Esophagus muscularis mucosa (tissue), 4 donors: Measurements from ENCODE around the gene HDAC4. TPM values are rescaled to one million over a fixed set of nuclear protein-coding genes. Genes with fewer than 3 reads are reported as not detected.

Experiments
- DNase-seq: peaks from one replicate; pipeline ENCODE4 v3.0.0-alpha.2; 2017; ENCODE audit errors: extremely low spot score
- H3K27ac ChIP-seq, 4 donors: fragments of 200-600 bp; sonication (generic); replicated peaks in 1 of 4; 1 replicate in 3 of 4; 2 replicates in 1 of 4; pipeline ENCODE4 v1.5.1; 2016 to 2019; ENCODE audit warnings: mild to moderate bottlenecking in 1 of 4
- H3K27me3 ChIP-seq, 4 donors: fragments of 200-600 bp; sonication (generic); one replicate each; pipeline versions ENCODE4 v1.5.1 to v1.6.0; 2016 to 2019
- H3K36me3 ChIP-seq, 4 donors: fragments of 200-600 bp; sonication (generic); one replicate each; pipeline ENCODE4 v1.5.1; 2016 to 2019
- H3K4me1 ChIP-seq, 4 donors: fragments of 200-600 bp; sonication (generic); one replicate each; pipeline ENCODE4 v1.5.1; 2016 to 2019
- H3K4me3 ChIP-seq, 4 donors: fragments of 200-600 bp; sonication (generic); 1 replicate in 2 of 4; 2 replicates in 2 of 4; pipeline ENCODE4 v1.5.1; 2016 to 2019; ENCODE audit warnings: mild to moderate bottlenecking in 4 of 4, moderate library complexity in 1 of 4
- H3K9me3 ChIP-seq, 4 donors: fragments of 200-600 bp; sonication (generic); 1 replicate in 3 of 4; 2 replicates in 1 of 4; pipeline ENCODE4 v1.5.1; 2016 to 2019
- EP300 ChIP-seq: sonication (generic); formaldehyde crosslinking; IDR thresholded peaks from one replicate; pipeline ENCODE4 v1.6.1; 2017; ENCODE audit warnings: antibody characterized with exemption
- POLR2A ChIP-seq: fragments of 450-650 bp; IDR thresholded peaks from one replicate; pipeline ENCODE4 v1.6.1; 2017; ENCODE audit warnings: antibody characterized with exemption, moderate library complexity, mild to moderate bottlenecking, low read depth
- POLR2AphosphoS5 ChIP-seq, 2 donors: sonication (generic); formaldehyde crosslinking; IDR thresholded peaks; one replicate each; pipeline ENCODE4 v1.6.1; 2017; ENCODE audit warnings: antibody characterized with exemption in 2 of 2
- WGBS: methylation state at CpG from one replicate; pipeline ENCODE4 v1.1.5; 2018; 5-methylcytosine and 5-hydroxymethylcytosine counted together
- intact Hi-C: fragments of 100-400 bp; cut with DNase I; formaldehyde crosslinking; loops from one replicate; pipeline ENCODE4 v1.15.1; 2023
- total RNA-seq, 4 donors: library from RNA; depleted of rRNA; stranded (reverse); fragments of >200 nt; gene quantifications; one replicate each; pipeline versions ENCODE4 v1.1.0 to v1.2.1, GENCODE V29; 2016
- TF ChIP-seq, protein P1 (sequence below), 3 experiments: fragments of 200-600 bp in 2 of 3; fragments of 450-650 bp in 1 of 3; sonication (generic) in 2 of 3; IDR thresholded peaks; one replicate each; pipeline ENCODE4 v1.5.1; 2017 to 2019; ENCODE audit warnings: antibody characterized with exemption in 3 of 3, mild to moderate bottlenecking in 2 of 3, moderate library complexity in 1 of 3

The HDAC4 gene
- total RNA-seq, 4 donors from 2014 or later = 59.4 to 119 (median 76.1) TPM

- whole genome bisulfite sequencing = 81% methylated on average over 6 of the region's 6 CpGs
- H3K4me3 ChIP-seq = no peak overlapping the region
- H3K36me3 ChIP-seq = no peaks in the 10 kb centered on the region
- H3K9me3 ChIP-seq = no peaks in the 10 kb centered on the region
- no peak for DNase-seq
- peaks cover 0 to 5% (median 0%) of the 10 kb centered on the region in 4 donors for H3K27me3 ChIP-seq
- peaks cover 0 to 24% (median 17%) of the 10 kb centered on the region in 4 donors for H3K4me1 ChIP-seq
- no peak for TF ChIP-seq POLR2AphosphoS5 (IDR thresholded peaks at IDR 0.05)
- TF ChIP-seq POLR2A = no peak
- no peak for TF ChIP-seq EP300
- TF ChIP-seq, protein P1, sequence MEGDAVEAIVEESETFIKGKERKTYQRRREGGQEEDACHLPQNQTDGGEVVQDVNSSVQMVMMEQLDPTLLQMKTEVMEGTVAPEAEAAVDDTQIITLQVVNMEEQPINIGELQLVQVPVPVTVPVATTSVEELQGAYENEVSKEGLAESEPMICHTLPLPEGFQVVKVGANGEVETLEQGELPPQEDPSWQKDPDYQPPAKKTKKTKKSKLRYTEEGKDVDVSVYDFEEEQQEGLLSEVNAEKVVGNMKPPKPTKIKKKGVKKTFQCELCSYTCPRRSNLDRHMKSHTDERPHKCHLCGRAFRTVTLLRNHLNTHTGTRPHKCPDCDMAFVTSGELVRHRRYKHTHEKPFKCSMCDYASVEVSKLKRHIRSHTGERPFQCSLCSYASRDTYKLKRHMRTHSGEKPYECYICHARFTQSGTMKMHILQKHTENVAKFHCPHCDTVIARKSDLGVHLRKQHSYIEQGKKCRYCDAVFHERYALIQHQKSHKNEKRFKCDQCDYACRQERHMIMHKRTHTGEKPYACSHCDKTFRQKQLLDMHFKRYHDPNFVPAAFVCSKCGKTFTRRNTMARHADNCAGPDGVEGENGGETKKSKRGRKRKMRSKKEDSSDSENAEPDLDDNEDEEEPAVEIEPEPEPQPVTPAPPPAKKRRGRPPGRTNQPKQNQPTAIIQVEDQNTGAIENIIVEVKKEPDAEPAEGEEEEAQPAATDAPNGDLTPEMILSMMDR (IDR thresholded peaks at IDR 0.05) = no peak
- H3K27ac ChIP-seq = no peak overlapping the region
- intact Hi-C loops = loop anchor here (5.0 kb wide), 1 partner anchor 346 kb away; no protein-coding TSS in a partner anchor
These were observed 387.2 kb downstream of the HDAC4 start for GRCh38 chr2:239013678-239013976.

- Histone ChIP-seq H3K27ac (no peak overlapping the region), H3K27me3 (no peaks in the 10 kb centered on the region), H3K4me3 (no peak overlapping the region), H3K9me3 (no peaks in the 10 kb centered on the region), H3K4me1 (peaks cover 0 to 28% (median 17%) of the 10 kb centered on the region in 4 donors), H3K36me3 (no peaks in the 10 kb centered on the region)
- no peak for DNase-seq
- 60% methylated on average over 1 of the region's 13 CpGs for WGBS
- intact Hi-C loops = loop anchor here (5.0 kb wide), 1 partner anchor 346 kb away; no protein-coding TSS in a partner anchor
- TF ChIP-seq POLR2AphosphoS5 (IDR thresholded peaks at IDR 0.05) (no peak), EP300 (no peak), POLR2A (no peak)
- TF ChIP-seq, protein P1 (IDR thresholded peaks at IDR 0.05) = no peak
These were observed 387.7 kb downstream of the HDAC4 start for GRCh38 chr2:239012936-239013677.

GRCh38 chr2:239012228-239012627 is 388.6 kb downstream of the HDAC4 start:
- H3K9me3 ChIP-seq = no peaks in the 10 kb centered on the region
- no peak for TF ChIP-seq POLR2A
- TF ChIP-seq EP300 = no peak
- TF ChIP-seq, protein P1 (IDR thresholded peaks at IDR 0.05) = no peak
- no peak for TF ChIP-seq POLR2AphosphoS5 (IDR thresholded peaks at IDR 0.05)
- H3K27me3 ChIP-seq = no peaks in the 10 kb centered on the region
- WGBS = 90% methylated on average over 9 of the region's 9 CpGs
- DNase-seq = no peak
- H3K27ac ChIP-seq = no peak overlapping the region
- H3K4me1 ChIP-seq = peaks cover 0 to 28% (median 17%) of the 10 kb centered on the region in 4 donors
- H3K36me3 ChIP-seq = no peaks in the 10 kb centered on the region
- intact Hi-C loops = loop anchor here (5.0 kb wide), 1 partner anchor 345 kb away; no protein-coding TSS in a partner anchor
- H3K4me3 ChIP-seq = no peak overlapping the region

GRCh38 chr2:239009589-239009961 is 391.2 kb downstream of the HDAC4 start:
- intact Hi-C loops = no loop called here
- no peaks in the 10 kb centered on the region for H3K36me3 ChIP-seq
- TF ChIP-seq POLR2A (no peak), EP300 (no peak), POLR2AphosphoS5 (IDR thresholded peaks at IDR 0.05) (no peak)
- TF ChIP-seq, protein P1 (IDR thresholded peaks at IDR 0.05) = no peak
- no peak overlapping the region for H3K27ac ChIP-seq
- 89% methylated on average over 11 of the region's 12 CpGs for WGBS
- no peak overlapping the region for H3K4me3 ChIP-seq
- no peaks in the 10 kb centered on the region for H3K27me3 ChIP-seq
- peaks cover 0 to 17% (median 6%) of the 10 kb centered on the region in 4 donors for H3K4me1 ChIP-seq
- DNase-seq = no peak
- H3K9me3 ChIP-seq = no peaks in the 10 kb centered on the region
